BE2C (cell line): Measurements from ENCODE around the gene IL3.

Source experiments
- DNase-seq: peaks from one replicate; pipeline ENCODE4 v3.0.0-alpha.2; 2020
- H3K27me3 ChIP-seq: fragments of 250-450 bp; sonication (Bioruptor Pico); 2 replicates; pipeline ENCODE4 v1.5.1; 2020; ENCODE audit warnings: mild to moderate bottlenecking
- H3K36me3 ChIP-seq: fragments of 250-450 bp; sonication (Bioruptor Pico); 2 replicates; pipeline ENCODE4 v1.5.1; 2020; ENCODE audit warnings: mild to moderate bottlenecking
- H3K4me1 ChIP-seq: fragments of 250-450 bp; sonication (Bioruptor Pico); 2 replicates; pipeline ENCODE4 v1.5.1; 2020
- H3K4me3 ChIP-seq: 2 replicates; pipeline ENCODE4 v1.5.1; 2011; ENCODE audit warnings: low read depth, low read length
- H3K9me3 ChIP-seq: fragments of 250-450 bp; sonication (Bioruptor Pico); 2 replicates; pipeline ENCODE4 v1.5.1; 2020
- CTCF ChIP-seq: IDR thresholded peaks from 2 replicates; pipeline ENCODE4 v1.5.1; 2012; ENCODE audit warnings: mild to moderate bottlenecking, low read depth, low read length

Gene IL3

GRCh38 chr5:132019857-132020555 is 40.4 kb upstream of the IL3 start:
- Histone ChIP-seq H3K27me3 (no peaks in the 10 kb centered on the region), H3K4me1 (no peaks in the 10 kb centered on the region; the same call in 1 of the 2 replicates), H3K9me3 (no peaks in the 10 kb centered on the region), H3K36me3 (no peaks in the 10 kb centered on the region), H3K4me3 (no peak overlapping the region)
- no peak for DNase-seq
- no peak for TF ChIP-seq CTCF

GRCh38 chr5:132020568-132021339 is 39.7 kb upstream of the IL3 start:
- no peak for TF ChIP-seq CTCF
- Histone ChIP-seq H3K36me3 (no peaks in the 10 kb centered on the region), H3K9me3 (no peaks in the 10 kb centered on the region), H3K4me1 (no peaks in the 10 kb centered on the region; the same call in 1 of the 2 replicates), H3K4me3 (no peak overlapping the region), H3K27me3 (no peaks in the 10 kb centered on the region)
- DNase-seq, result no peak

- H3K9me3 ChIP-seq, result no peaks in the 10 kb centered on the region
- H3K4me1 ChIP-seq, result no peaks in the 10 kb centered on the region; the same call in 1 of the 2 replicates
- no peaks in the 10 kb centered on the region for H3K27me3 ChIP-seq
- H3K4me3 ChIP-seq, result no peak overlapping the region
- no peak for DNase-seq
- no peak for TF ChIP-seq CTCF
- H3K36me3 ChIP-seq, result no peaks in the 10 kb centered on the region
Observed at GRCh38 chr5:132021654-132022053, 38.8 kb upstream of the IL3 start.

- H3K36me3 ChIP-seq, result no peaks in the 10 kb centered on the region
- H3K4me1 ChIP-seq, result no peaks in the 10 kb centered on the region; the same call in 1 of the 2 replicates
- no peak overlapping the region for H3K4me3 ChIP-seq
- DNase-seq, result no peak
- no peak for TF ChIP-seq CTCF
- H3K9me3 ChIP-seq, result no peaks in the 10 kb centered on the region
- H3K27me3 ChIP-seq, result no peaks in the 10 kb centered on the region
Observed at GRCh38 chr5:132022737-132023136, 37.7 kb upstream of the IL3 start.

GRCh38 chr5:132023258-132024116 is 37.0 kb upstream of the IL3 start:
- no peak overlapping the region for H3K4me3 ChIP-seq
- no peaks in the 10 kb centered on the region for H3K36me3 ChIP-seq
- no peaks in the 10 kb centered on the region for H3K27me3 ChIP-seq
- no peaks in the 10 kb centered on the region for H3K9me3 ChIP-seq
- no peaks in the 10 kb centered on the region; the same call in 1 of the 2 replicates for H3K4me1 ChIP-seq
- DNase-seq, result no peak
- no peak for TF ChIP-seq CTCF
